Neural cell (in vitro differentiated cells): ENCODE measurements around the gene NPIPA1.
"Not testable (repeated sequence)": the region's sequence is repeated elsewhere in the genome, so short reads cannot be mapped to it uniquely, and the experiment has no call there.

Experiments
- EP300 ChIP-seq: fragments of 450-650 bp; conservative IDR thresholded peaks from 2 replicates; pipeline ENCODE4 v1.6.1; 2014; ENCODE audit warnings: antibody characterized with exemption, mild to moderate bottlenecking, moderate library complexity; ENCODE audit not compliant: poor library complexity, severe bottlenecking
- EZH2 ChIP-seq: fragments of 200-600, 300-800 bp; shearing (Covaris generic), sonication (generic); IDR thresholded peaks from 2 replicates; pipeline ENCODE4 v1.6.1; 2014; ENCODE audit warnings: antibody characterized with exemption, low read length, borderline replicate concordance, mild to moderate bottlenecking; ENCODE audit not compliant: insufficient read depth, poor library complexity, severe bottlenecking
- POLR2AphosphoS5 ChIP-seq: IDR thresholded peaks from 2 replicates; pipeline ENCODE4 v1.6.1; 2012
- RAD21 ChIP-seq: fragments of 450-650 bp; conservative IDR thresholded peaks from 2 replicates; pipeline ENCODE4 v1.6.1; 2014; ENCODE audit warnings: antibody characterized with exemption, mild to moderate bottlenecking, moderate library complexity
- REST ChIP-seq: IDR thresholded peaks from 2 replicates; pipeline ENCODE4 v1.6.1; 2012; ENCODE audit warnings: borderline replicate concordance
- SMC3 ChIP-seq: fragments of 450-650 bp; conservative IDR thresholded peaks from 2 replicates; pipeline ENCODE4 v1.6.1; 2014; ENCODE audit warnings: antibody characterized with exemption, mild to moderate bottlenecking, moderate library complexity; ENCODE audit not compliant: poor library complexity
- TAF1 ChIP-seq: IDR thresholded peaks from 2 replicates; pipeline ENCODE4 v1.6.1; 2012; ENCODE audit warnings: low read depth
- TF ChIP-seq, protein P1 (sequence below): fragments of 450-650 bp; IDR thresholded peaks from 2 replicates; pipeline ENCODE4 v1.5.1; 2014; ENCODE audit warnings: antibody characterized with exemption, mild to moderate bottlenecking, moderate library complexity; ENCODE audit not compliant: poor library complexity, severe bottlenecking

DNA sequence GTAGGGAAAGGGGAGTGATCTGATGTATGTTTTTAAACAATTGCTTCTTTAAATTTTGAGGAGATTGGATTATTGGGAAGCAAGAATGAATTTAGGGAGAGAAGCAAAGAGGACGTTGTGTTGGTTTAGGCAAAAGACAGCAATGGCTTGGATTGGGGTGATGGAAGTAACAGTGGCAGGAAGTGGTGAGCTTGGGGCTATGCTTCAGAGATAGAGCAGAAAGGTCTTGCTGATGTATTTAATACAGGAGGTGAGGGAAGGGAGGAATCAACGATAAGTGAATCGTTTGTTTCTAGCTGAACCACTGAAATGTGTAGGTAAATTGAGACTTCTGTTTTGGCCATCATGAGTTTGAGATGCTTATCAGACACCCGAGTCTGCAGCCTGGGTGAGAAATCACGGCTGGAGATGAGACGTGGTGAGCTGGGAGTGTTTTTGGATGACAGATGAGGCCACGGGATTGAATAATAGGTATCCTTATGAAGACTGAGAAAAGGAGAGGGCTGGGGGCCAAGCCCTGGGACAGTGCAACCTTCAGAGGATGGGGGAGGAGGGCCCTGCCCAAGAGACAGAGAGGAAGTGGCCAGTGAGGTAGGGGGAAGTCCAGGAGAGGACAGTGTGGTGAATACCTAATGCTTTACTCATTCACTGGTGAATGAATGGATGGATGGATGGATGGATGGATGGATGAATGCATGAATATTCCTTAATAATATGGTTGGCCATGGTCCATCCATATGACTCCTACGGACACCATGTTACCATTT, 33.9 kb upstream of the NPIPA1 start:
- TF ChIP-seq, protein P1, sequence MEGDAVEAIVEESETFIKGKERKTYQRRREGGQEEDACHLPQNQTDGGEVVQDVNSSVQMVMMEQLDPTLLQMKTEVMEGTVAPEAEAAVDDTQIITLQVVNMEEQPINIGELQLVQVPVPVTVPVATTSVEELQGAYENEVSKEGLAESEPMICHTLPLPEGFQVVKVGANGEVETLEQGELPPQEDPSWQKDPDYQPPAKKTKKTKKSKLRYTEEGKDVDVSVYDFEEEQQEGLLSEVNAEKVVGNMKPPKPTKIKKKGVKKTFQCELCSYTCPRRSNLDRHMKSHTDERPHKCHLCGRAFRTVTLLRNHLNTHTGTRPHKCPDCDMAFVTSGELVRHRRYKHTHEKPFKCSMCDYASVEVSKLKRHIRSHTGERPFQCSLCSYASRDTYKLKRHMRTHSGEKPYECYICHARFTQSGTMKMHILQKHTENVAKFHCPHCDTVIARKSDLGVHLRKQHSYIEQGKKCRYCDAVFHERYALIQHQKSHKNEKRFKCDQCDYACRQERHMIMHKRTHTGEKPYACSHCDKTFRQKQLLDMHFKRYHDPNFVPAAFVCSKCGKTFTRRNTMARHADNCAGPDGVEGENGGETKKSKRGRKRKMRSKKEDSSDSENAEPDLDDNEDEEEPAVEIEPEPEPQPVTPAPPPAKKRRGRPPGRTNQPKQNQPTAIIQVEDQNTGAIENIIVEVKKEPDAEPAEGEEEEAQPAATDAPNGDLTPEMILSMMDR, result not testable (repeated sequence)
- not testable (repeated sequence) for TF ChIP-seq POLR2AphosphoS5, EZH2, RAD21, TAF1, EP300, REST, SMC3
